K562 (cell line): Measurements from ENCODE around the gene RNF151. TPM values are rescaled to one million over a fixed set of nuclear protein-coding genes. Genes with fewer than 3 reads are reported as not detected.
A peak's percentile ranks its signal among the peaks of the same experiment; 100 is the strongest.

ENCODE experiments used
- ATAC-seq: fragments of 200-7000 bp; cut with Tn5 transposase; 3 replicates; pipeline ENCODE4 v1.9.1; 2020; ENCODE audit warnings: moderate library complexity
- BruUV-seq: library from RNA; stranded (reverse); fragments of 400-500 nt; replicated peaks from 2 replicates; lab custom pipeline; 2021; lab: Mats Ljungman, UMichigan
- CTCF ChIA-PET: fragments of 300-600 bp; formaldehyde crosslinking; extraction: SDS; loops from one replicate; lab custom pipeline; 2021; ENCODE audit warnings: low intra/inter-chr PET ratio; lab: Yijun Ruan, JAX
- POLR2A ChIA-PET: fragments of 300-600, 350-650 bp; sonication (Branson Sonifier 250); formaldehyde crosslinking; extraction: SDS; loops from one replicate; lab custom pipeline; 2021; ENCODE audit warnings: antibody characterized with exemption, inconsistent platforms; lab: Yijun Ruan, JAX
- DNase-seq, 4 experiments: peaks; one replicate each; pipeline versions ENCODE4 v3.0.0 to v3.0.0-alpha.2; 2011 to 2018; ENCODE audit warnings: low spot score in 3 of 4, mixed read lengths in 3 of 4; ENCODE audit errors: extremely low read depth in 1 of 4
- FAIRE-seq: peaks from 2 replicates; lab custom pipeline; 2011; peaks lifted over from hg19 to GRCh38; lab: Jason Lieb, UNC
- H2AFZ ChIP-seq: 2 replicates; pipeline ENCODE4 v1.6.0; 2011; ENCODE audit warnings: low read depth, low read length, control low read depth, inconsistent platforms
- H3K27ac ChIP-seq: fragments of 200-600 bp; 3 replicates; pipeline ENCODE4 v1.8.0; 2011; ENCODE audit warnings: low read depth, mild to moderate bottlenecking, control low read depth, inconsistent platforms, low read length, moderate library complexity, mixed read lengths; ENCODE audit errors: extremely low read depth
- H3K27me3 ChIP-seq, 2 experiments: fragments of 300-600 bp in 1 of 2; 2 replicates in 1 of 2; 3 replicates in 1 of 2; pipeline versions ENCODE4 v1.6.0 to v1.8.0; 2011; ENCODE audit warnings: inconsistent platforms in 2 of 2, low read length in 2 of 2, mild to moderate bottlenecking in 1 of 2, mixed read lengths in 1 of 2, moderate library complexity in 1 of 2; ENCODE audit not compliant: control insufficient read depth in 2 of 2, insufficient read depth in 2 of 2
- H3K36me3 ChIP-seq: fragments of 300-600 bp; 3 replicates; pipeline ENCODE4 v1.8.0; 2011; ENCODE audit warnings: mild to moderate bottlenecking, low read length, inconsistent platforms; ENCODE audit not compliant: control insufficient read depth, insufficient read depth
- H3K4me1 ChIP-seq, 2 experiments: fragments of 200-600 bp in 1 of 2; replicated peaks in 1 of 2; 2 replicates in 1 of 2; 3 replicates in 1 of 2; pipeline versions ENCODE4 v1.5.1 to v1.8.0; 2011; ENCODE audit warnings: inconsistent platforms in 2 of 2, low read length in 2 of 2, mild to moderate bottlenecking in 1 of 2, mixed read lengths in 1 of 2, moderate library complexity in 1 of 2; ENCODE audit not compliant: control insufficient read depth in 2 of 2, insufficient read depth in 2 of 2
- H3K4me2 ChIP-seq: 2 replicates; pipeline ENCODE4 v1.6.1; 2011; ENCODE audit warnings: low read length, control low read depth, inconsistent platforms, mixed read lengths; ENCODE audit not compliant: insufficient read depth
- H3K4me3 ChIP-seq: fragments of 200-600 bp; sonication (generic), shearing (Covaris generic); 2 replicates; pipeline ENCODE4 v1.5.1; 2016; ENCODE audit warnings: control low read depth, inconsistent platforms
- H3K79me2 ChIP-seq: fragments of 200-600 bp; 3 replicates; pipeline ENCODE4 v1.8.0; 2011; ENCODE audit warnings: low read length, inconsistent platforms; ENCODE audit not compliant: control insufficient read depth, insufficient read depth
- H3K9ac ChIP-seq, 2 experiments: 2 replicates each; pipeline versions ENCODE4 v1.6.0 to v1.6.1; 2011; ENCODE audit warnings: low read depth in 2 of 2, low read length in 2 of 2, control low read depth in 1 of 2, inconsistent platforms in 1 of 2, mild to moderate bottlenecking in 1 of 2, mixed read lengths in 1 of 2; ENCODE audit not compliant: insufficient read depth in 1 of 2
- H3K9me1 ChIP-seq: one replicate; pipeline ENCODE4 v1.6.0; 2011; ENCODE audit warnings: inconsistent platforms, mild to moderate bottlenecking, low read length, moderate library complexity; ENCODE audit not compliant: control insufficient read depth, insufficient read depth
- H3K9me3 ChIP-seq: replicated peaks from 2 replicates; pipeline ENCODE4 v1.5.1; 2011; ENCODE audit warnings: low read depth, low read length, inconsistent platforms; ENCODE audit not compliant: control insufficient read depth, insufficient read depth
- H4K20me1 ChIP-seq: replicated peaks from 2 replicates; pipeline ENCODE4 v1.6.1; 2011; ENCODE audit warnings: low read length, inconsistent platforms, mixed read lengths; ENCODE audit not compliant: control insufficient read depth, insufficient read depth
- ATF3 ChIP-seq, 2 experiments: fragments of 450-650 bp in 1 of 2; sonication (generic) in 1 of 2; formaldehyde crosslinking in 1 of 2; IDR thresholded peaks in 1 of 2; conservative IDR thresholded peaks in 1 of 2; 2 replicates each; pipeline versions ENCODE4 v1.6.1 to v1.8.1; 2016 to 2023; ENCODE audit warnings: mild to moderate bottlenecking in 2 of 2, moderate library complexity in 2 of 2, inconsistent platforms in 1 of 2, missing genetic modification reagents in 1 of 2
- BCOR ChIP-seq: fragments of 450-650 bp; IDR thresholded peaks from 2 replicates; pipeline ENCODE4 v1.6.1; 2016
- MTA2 ChIP-seq: fragments of 450-650 bp; IDR thresholded peaks from 2 replicates; pipeline ENCODE4 v1.6.1; 2016; ENCODE audit warnings: low read depth
- NBN ChIP-seq: fragments of 450-650 bp; IDR thresholded peaks from 2 replicates; pipeline ENCODE4 v1.6.1; 2016; ENCODE audit warnings: low read depth, mild to moderate bottlenecking
- SMARCC2 ChIP-seq: fragments of 450-650 bp; IDR thresholded peaks from 2 replicates; pipeline ENCODE4 v1.6.1; 2017; ENCODE audit warnings: antibody characterized with exemption, moderate library complexity, mild to moderate bottlenecking, low read depth
- SP1 ChIP-seq: sonication (generic); formaldehyde crosslinking; IDR thresholded peaks from 2 replicates; pipeline ENCODE4 v1.8.1; 2022; ENCODE audit warnings: mild to moderate bottlenecking, missing genetic modification reagents
- ZNF436 ChIP-seq: fragments of 250-450, 450-650 bp; sonication (Bioruptor Pico); formaldehyde crosslinking; IDR thresholded peaks from 2 replicates; pipeline ENCODE4 v1.7.0; 2020; ENCODE audit warnings: mild to moderate bottlenecking
- ZNF518B ChIP-seq: fragments of 250-450 bp; sonication (Bioruptor Pico); IDR thresholded peaks from 2 replicates; pipeline ENCODE4 v1.5.0; 2021; ENCODE audit warnings: mild to moderate bottlenecking, moderate library complexity
- ZNF561 ChIP-seq: fragments of 450-650 bp; formaldehyde crosslinking; conservative IDR thresholded peaks from 2 replicates; pipeline ENCODE4 v1.4.0; 2020; ENCODE audit warnings: mild to moderate bottlenecking, moderate library complexity
- ZNF696 ChIP-seq: fragments of 250-450 bp; sonication (Bioruptor Pico); conservative IDR thresholded peaks from 2 replicates; pipeline ENCODE4 v1.4.0; 2020; ENCODE audit warnings: mild to moderate bottlenecking, moderate library complexity
- WGBS: fragments of 100-300 bp; shearing (Covaris generic); methylation state at CpG from one replicate; pipeline ENCODE4 v1.1.6; 2016; ENCODE audit warnings: low coverage, mixed read lengths; ENCODE audit not compliant: insufficient coverage; ENCODE audit errors: missing lambda C conversion rate; 5-methylcytosine and 5-hydroxymethylcytosine counted together
- in situ Hi-C: fragments of 300-500 bp; cut with MboI; formaldehyde crosslinking; loops from 4 replicates; pipeline ENCODE4 v1.15.0; 2018; ENCODE audit warnings: inconsistent platforms, mixed read lengths
- intact Hi-C: fragments of 100-400 bp; cut with micrococcal nuclease; formaldehyde crosslinking; loops from 2 replicates; pipeline ENCODE4 v1.14.2; 2022
- polyA plus RNA-seq, 8 experiments: library from polyadenylated mRNA; depleted of rRNA in 4 of 8; stranded (reverse) in 5 of 8; unstranded in 3 of 8; fragments of >200 nt; fragmentation: Nextera tagmentation in 2 of 8; fragmentation: Illumina TruSeq in 1 of 8; extraction: Ambion mirVana in 2 of 8; extraction: Trizol in 1 of 8; gene quantifications; 2 replicates each; pipeline versions ENCODE4 v1.2.1 to v1.2.3, GENCODE V29; 2011 to 2014; ENCODE audit warnings: inconsistent platforms in 1 of 8, missing spikeins in 1 of 8
- total RNA-seq, 7 experiments: library from RNA; depleted of rRNA in 6 of 7; stranded (reverse); fragments of >200 nt in 6 of 7; fragmentation: Illumina TruSeq in 2 of 7; extraction: Trizol in 2 of 7; gene quantifications; 2 replicates each; pipeline versions ENCODE4 v1.2.1 to v1.2.3, GENCODE V29; 2011 to 2021; ENCODE audit warnings: low replicate concordance in 1 of 7
- TF ChIP-seq, protein P1 (sequence below), 2 experiments: fragments of 450-650 bp in 1 of 2; IDR thresholded peaks; 2 replicates each; pipeline ENCODE4 v1.6.1; 2011 to 2017; ENCODE audit warnings: low read depth in 2 of 2, antibody characterized with exemption in 1 of 2, borderline replicate concordance in 1 of 2, low read length in 1 of 2, mild to moderate bottlenecking in 1 of 2, mixed read lengths in 1 of 2; ENCODE audit not compliant: control insufficient read depth in 1 of 2

The RNF151 gene
- total and polyA plus RNA-seq, 9 of the 15 experiments (the other 6 are each of a cell fraction or from before 2014, with no cell fraction given), result not detected

DNA sequence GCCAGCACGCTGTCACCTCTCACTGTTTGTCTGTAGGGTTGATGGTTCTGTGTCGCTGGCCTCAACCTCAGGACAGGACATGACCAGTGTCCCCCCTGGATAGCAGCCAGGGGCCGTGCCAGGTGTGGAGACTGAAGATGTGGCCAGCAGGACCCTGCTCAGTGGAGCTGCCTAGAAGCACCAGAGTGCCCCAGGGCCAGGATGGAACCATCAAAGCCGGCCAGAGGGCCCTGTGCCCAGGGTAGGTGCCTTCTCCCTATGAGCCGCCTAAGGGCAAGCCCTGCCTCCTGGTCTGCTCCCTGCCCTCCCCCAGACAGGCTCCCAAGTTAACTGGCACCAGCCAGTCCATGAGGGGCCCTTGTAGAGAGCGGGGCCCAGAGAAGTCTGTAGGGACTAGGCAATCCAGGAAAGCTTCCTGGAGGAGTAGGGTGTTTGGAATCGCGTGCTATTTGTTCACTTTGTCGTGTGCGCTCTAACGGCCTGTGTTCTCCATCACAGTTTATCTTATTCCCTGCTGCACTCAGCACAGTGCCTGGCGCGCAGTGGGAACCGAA lies 7.9 kb upstream of the RNF151 start (continued):
- TF ChIP-seq, protein P1, sequence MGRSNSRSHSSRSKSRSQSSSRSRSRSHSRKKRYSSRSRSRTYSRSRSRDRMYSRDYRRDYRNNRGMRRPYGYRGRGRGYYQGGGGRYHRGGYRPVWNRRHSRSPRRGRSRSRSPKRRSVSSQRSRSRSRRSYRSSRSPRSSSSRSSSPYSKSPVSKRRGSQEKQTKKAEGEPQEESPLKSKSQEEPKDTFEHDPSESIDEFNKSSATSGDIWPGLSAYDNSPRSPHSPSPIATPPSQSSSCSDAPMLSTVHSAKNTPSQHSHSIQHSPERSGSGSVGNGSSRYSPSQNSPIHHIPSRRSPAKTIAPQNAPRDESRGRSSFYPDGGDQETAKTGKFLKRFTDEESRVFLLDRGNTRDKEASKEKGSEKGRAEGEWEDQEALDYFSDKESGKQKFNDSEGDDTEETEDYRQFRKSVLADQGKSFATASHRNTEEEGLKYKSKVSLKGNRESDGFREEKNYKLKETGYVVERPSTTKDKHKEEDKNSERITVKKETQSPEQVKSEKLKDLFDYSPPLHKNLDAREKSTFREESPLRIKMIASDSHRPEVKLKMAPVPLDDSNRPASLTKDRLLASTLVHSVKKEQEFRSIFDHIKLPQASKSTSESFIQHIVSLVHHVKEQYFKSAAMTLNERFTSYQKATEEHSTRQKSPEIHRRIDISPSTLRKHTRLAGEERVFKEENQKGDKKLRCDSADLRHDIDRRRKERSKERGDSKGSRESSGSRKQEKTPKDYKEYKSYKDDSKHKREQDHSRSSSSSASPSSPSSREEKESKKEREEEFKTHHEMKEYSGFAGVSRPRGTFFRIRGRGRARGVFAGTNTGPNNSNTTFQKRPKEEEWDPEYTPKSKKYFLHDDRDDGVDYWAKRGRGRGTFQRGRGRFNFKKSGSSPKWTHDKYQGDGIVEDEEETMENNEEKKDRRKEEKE (IDR thresholded peaks at IDR 0.05; ENCODE audit: borderline replicate concordance in 1 of 2, control insufficient read depth in 1 of 2, low read depth in 2 of 2, low read length in 1 of 2), result no peak
- no peak for TF ChIP-seq MTA2
- TF ChIP-seq ZNF436, result peak; percentile 77
- TF ChIP-seq BCOR, result peak; percentile 91
- 0 out of 2 replicates have a peak, but pooled peaks have one; percentile 24 for TF ChIP-seq NBN

GRCh38 chr16:1959269-1960039 lies 7.2 kb upstream of the RNF151 start, which contains the start of gene NDUFB10:
TSS of gene NDUFB10 (plus strand) at chr16:1959538. CDS start at chr16:1959625, 87 bp downstream.
- DNase-seq (peak; percentile 87 to 97 (median 90)), FAIRE-seq (peak; percentile 81), ATAC-seq (peak; percentile 78)
- no peaks in the 10 kb centered on the region for H3K27me3 ChIP-seq
- H3K36me3 ChIP-seq, result peaks cover 38% of the 10 kb centered on the region
- peak within 1 kb of the TSS; percentile 65 for H3K4me3 ChIP-seq
- WGBS, result under 1% methylated on average over 62 of the region's 79 CpGs
- intact Hi-C loops, result no loop called here
- no peaks in the 10 kb centered on the region for H3K9me3 ChIP-seq
- H3K79me2 ChIP-seq, result peaks cover 52% of the 10 kb centered on the region
- peak within 1 kb of the TSS; percentile 100 for H3K4me2 ChIP-seq
- H2AFZ ChIP-seq, result peak within 1 kb of the TSS; percentile 96
- peak within 1 kb of the TSS; percentile 83 for H3K27ac ChIP-seq
- in situ Hi-C loops, result no loop called here
- peak within 1 kb of the TSS; percentile 75 to 94 for H3K9ac ChIP-seq
- ChIA-PET CTCF (interaction anchor here (0.6 kb wide), 1 partner anchor 98 kb away, joined by 3 read pairs; no protein-coding TSS in a partner anchor), POLR2A (interaction anchor here (1.2 to 3.0 kb wide), 2 partner anchors 9 to 12 kb away, joined by 5 to 13 read pairs; partner anchors contain the start of gene TBL3)
- no TSS peak for BruUV-seq
- no peaks in the 10 kb centered on the region for H3K9me1 ChIP-seq
- H3K4me1 ChIP-seq, result peaks cover 8 to 46% of the 10 kb centered on the region in 2 experiments; a peak in 4 of 5 replicates
- H4K20me1 ChIP-seq, result peaks cover 35% of the 10 kb centered on the region
- TF ChIP-seq ATF3 (IDR thresholded peaks at IDR 0.05) (no peak), ATF3 (CRISPR knock-in tag; conservative IDR thresholded peaks at IDR 0.05) (peak; percentile 44; the same call in 1 of the 2 replicates), SMARCC2 (no peak), SP1 (CRISPR knock-in tag) (peak; percentile 68), ZNF561 (CRISPR knock-in tag) (no peak), ZNF518B (CRISPR knock-in tag) (no peak), ZNF696 (CRISPR knock-in tag) (no peak)
